Upper lobe of right lung (tissue), 1 donor: ENCODE measurements around the gene SDR42E2. TPM values are rescaled to one million over a fixed set of nuclear protein-coding genes. Genes with fewer than 3 reads are reported as not detected.

Experiments
- ATAC-seq: fragments of 200-7000 bp; cut with Tn5 transposase; one replicate; pipeline ENCODE4 v1.9.1; 2020; ENCODE audit warnings: mild to moderate bottlenecking, moderate library complexity
- DNase-seq: peaks from one replicate; pipeline ENCODE4 v3.0.0-alpha.2; 2020
- H3K27ac ChIP-seq: fragments of 200-600 bp; one replicate; pipeline ENCODE4 v1.8.0; 2022
- H3K27me3 ChIP-seq: fragments of 200-600 bp; one replicate; pipeline ENCODE4 v1.8.0; 2022; ENCODE audit warnings: mild to moderate bottlenecking
- H3K36me3 ChIP-seq: fragments of 200-600 bp; one replicate; pipeline ENCODE4 v1.8.0; 2022
- H3K4me1 ChIP-seq: fragments of 200-600 bp; one replicate; pipeline ENCODE4 v1.8.0; 2022
- H3K4me3 ChIP-seq: fragments of 200-600 bp; one replicate; pipeline ENCODE4 v1.8.0; 2022; ENCODE audit warnings: mild to moderate bottlenecking
- H3K9me3 ChIP-seq: fragments of 200-600 bp; one replicate; pipeline ENCODE4 v1.8.0; 2022
- CTCF ChIP-seq: fragments of 200-600 bp; IDR thresholded peaks from one replicate; pipeline ENCODE4 v1.8.0; 2022; ENCODE audit warnings: antibody characterized with exemption
- intact Hi-C: fragments of 100-400 bp; cut with DNase I; formaldehyde crosslinking; loops from one replicate; pipeline ENCODE4 v1.11.0; 2022
- total RNA-seq: library from RNA; stranded (reverse); fragmentation: NEBNext Ultra II Directional; extraction: Animal tissue kit (Norgen Biotek cat#: 25700); gene quantifications from one replicate; pipeline ENCODE4 v1.2.1, GENCODE V29; 2021
- donor health status: DM: no; HTN: yes; CAD: no; lungs with severe emphysema.

The SDR42E2 gene
- total RNA-seq, 1 donor from 2014 or later = 0.14 TPM

- peaks cover 29% of the 10 kb centered on the region for H3K4me1 ChIP-seq
- no peaks in the 10 kb centered on the region for H3K27me3 ChIP-seq
- no peaks in the 10 kb centered on the region for H3K9me3 ChIP-seq
- ATAC-seq = no peak
- intact Hi-C loops = no loop called here
- H3K27ac ChIP-seq = peak overlapping the region; percentile 69
- H3K4me3 ChIP-seq = no peak overlapping the region
- TF ChIP-seq CTCF = no peak
- no peak for DNase-seq
- peaks cover 19% of the 10 kb centered on the region for H3K36me3 ChIP-seq
Measured at GRCh38 chr16:22240023-22240710, 77.9 kb downstream of the SDR42E2 start.

Other genes starting within 250 kb of the SDR42E2 start
- gene UQCRC2, start 209.1 kb upstream of the SDR42E2 start, total RNA-seq = 161 TPM
- not detected for gene PDZD9, start 161.4 kb upstream of the SDR42E2 start, total RNA-seq
- gene MOSMO, start 154.4 kb upstream of the SDR42E2 start, total RNA-seq = 11.4 TPM
- gene VWA3A, start 70.0 kb upstream of the SDR42E2 start, total RNA-seq = 2.6 TPM
- 34.9 TPM for gene EEF2K, start 43.8 kb downstream of the SDR42E2 start, total RNA-seq
- 43.3 TPM for gene POLR3E, start 134.9 kb downstream of the SDR42E2 start, total RNA-seq
- 25.2 TPM for gene CDR2, start 212.1 kb downstream of the SDR42E2 start, total RNA-seq